IMR-90 (cell line): ENCODE measurements around the gene IGF1R.

Source experiments
- BHLHE40 ChIP-seq: fragments of 150-350 bp; IDR thresholded peaks from 2 replicates; pipeline ENCODE4 v1.6.1; 2016; ENCODE audit warnings: mild to moderate bottlenecking, low read depth, low read length
- FOS ChIP-seq: fragments of 150-350 bp; IDR thresholded peaks from 2 replicates; pipeline ENCODE4 v1.6.1; 2016; ENCODE audit warnings: low read depth, low read length
- MAFK ChIP-seq: IDR thresholded peaks from 2 replicates; pipeline ENCODE4 v1.6.1; 2012; ENCODE audit warnings: low read depth, low read length, improper control_type of control experiment
- MXI1 ChIP-seq: IDR thresholded peaks from 2 replicates; pipeline ENCODE4 v1.6.1; 2012; ENCODE audit warnings: low read depth, mild to moderate bottlenecking, low read length, moderate library complexity, borderline replicate concordance
- NFE2L2 ChIP-seq: fragments of 150-350 bp; IDR thresholded peaks from 2 replicates; pipeline ENCODE4 v1.6.1; 2016; ENCODE audit warnings: low read depth, mild to moderate bottlenecking, low read length
- POLR2A ChIP-seq: IDR thresholded peaks from 2 replicates; pipeline ENCODE4 v1.6.1; 2012; ENCODE audit warnings: mild to moderate bottlenecking, low read depth, low read length
- RAD21 ChIP-seq: IDR thresholded peaks from 2 replicates; pipeline ENCODE4 v1.6.1; 2012; ENCODE audit warnings: low read length, improper control_type of control experiment
- RCOR1 ChIP-seq: IDR thresholded peaks from 2 replicates; pipeline ENCODE4 v1.6.1; 2012; ENCODE audit warnings: mild to moderate bottlenecking, low read length, improper control_type of control experiment; ENCODE audit not compliant: insufficient replicate concordance
- SMC3 ChIP-seq: fragments of 150-350 bp; IDR thresholded peaks from 2 replicates; pipeline ENCODE4 v1.6.1; 2016; ENCODE audit warnings: low read depth, mild to moderate bottlenecking, antibody characterized with exemption, low read length, moderate library complexity
- TF ChIP-seq, protein P1 (sequence below): conservative IDR thresholded peaks from 2 replicates; pipeline ENCODE4 v1.5.1; 2012; ENCODE audit warnings: mild to moderate bottlenecking, low read depth, low read length, improper control_type of control experiment
- TF ChIP-seq, protein P2 (sequence below): fragments of 150-350 bp; IDR thresholded peaks from 2 replicates; pipeline ENCODE4 v1.6.1; 2017; ENCODE audit warnings: mild to moderate bottlenecking, antibody characterized with exemption, low read length, low read depth
- TF ChIP-seq, protein P3 (sequence below): fragments of 150-350 bp; IDR thresholded peaks from 2 replicates; pipeline ENCODE4 v1.6.1; 2016; ENCODE audit warnings: low read depth, mild to moderate bottlenecking, low read length, moderate library complexity, borderline replicate concordance

DNA sequence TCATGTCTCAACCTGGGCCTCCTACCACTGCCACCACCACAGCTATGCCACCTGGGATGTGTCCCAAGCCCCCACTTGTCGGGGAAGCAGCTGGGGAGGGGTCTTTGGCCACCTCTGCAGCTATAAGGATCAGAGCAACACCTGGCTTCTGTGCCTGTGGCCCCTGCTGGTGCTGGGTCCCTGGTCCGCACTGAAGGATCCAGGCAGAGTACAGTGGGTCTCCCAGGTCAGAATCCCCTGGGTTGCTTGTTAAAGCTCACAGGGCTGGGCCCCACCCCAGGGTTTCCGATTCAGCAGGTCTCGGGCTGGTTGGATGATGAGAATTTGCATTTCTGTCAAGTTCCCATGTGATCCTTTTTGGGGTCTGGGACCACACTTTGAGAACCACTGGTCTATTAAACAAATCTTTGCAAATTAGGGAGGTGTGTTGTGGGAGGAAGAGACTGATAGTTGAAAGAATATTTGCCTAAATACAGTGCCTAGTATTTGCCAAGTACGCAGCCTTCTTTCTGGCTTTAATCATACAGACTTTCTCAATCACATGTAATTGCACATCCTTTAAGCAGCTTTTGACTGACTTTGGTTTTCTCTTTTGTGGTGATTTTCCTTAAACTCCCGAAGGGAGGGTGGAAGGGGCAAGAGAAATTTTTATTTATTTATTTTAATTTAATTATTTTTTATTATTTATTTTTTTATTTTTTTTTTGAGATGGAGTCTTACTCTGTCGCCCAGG is 127.3 kb downstream of the IGF1R start:
- TF ChIP-seq, protein P1, sequence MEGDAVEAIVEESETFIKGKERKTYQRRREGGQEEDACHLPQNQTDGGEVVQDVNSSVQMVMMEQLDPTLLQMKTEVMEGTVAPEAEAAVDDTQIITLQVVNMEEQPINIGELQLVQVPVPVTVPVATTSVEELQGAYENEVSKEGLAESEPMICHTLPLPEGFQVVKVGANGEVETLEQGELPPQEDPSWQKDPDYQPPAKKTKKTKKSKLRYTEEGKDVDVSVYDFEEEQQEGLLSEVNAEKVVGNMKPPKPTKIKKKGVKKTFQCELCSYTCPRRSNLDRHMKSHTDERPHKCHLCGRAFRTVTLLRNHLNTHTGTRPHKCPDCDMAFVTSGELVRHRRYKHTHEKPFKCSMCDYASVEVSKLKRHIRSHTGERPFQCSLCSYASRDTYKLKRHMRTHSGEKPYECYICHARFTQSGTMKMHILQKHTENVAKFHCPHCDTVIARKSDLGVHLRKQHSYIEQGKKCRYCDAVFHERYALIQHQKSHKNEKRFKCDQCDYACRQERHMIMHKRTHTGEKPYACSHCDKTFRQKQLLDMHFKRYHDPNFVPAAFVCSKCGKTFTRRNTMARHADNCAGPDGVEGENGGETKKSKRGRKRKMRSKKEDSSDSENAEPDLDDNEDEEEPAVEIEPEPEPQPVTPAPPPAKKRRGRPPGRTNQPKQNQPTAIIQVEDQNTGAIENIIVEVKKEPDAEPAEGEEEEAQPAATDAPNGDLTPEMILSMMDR = no peak
- TF ChIP-seq, protein P2, sequence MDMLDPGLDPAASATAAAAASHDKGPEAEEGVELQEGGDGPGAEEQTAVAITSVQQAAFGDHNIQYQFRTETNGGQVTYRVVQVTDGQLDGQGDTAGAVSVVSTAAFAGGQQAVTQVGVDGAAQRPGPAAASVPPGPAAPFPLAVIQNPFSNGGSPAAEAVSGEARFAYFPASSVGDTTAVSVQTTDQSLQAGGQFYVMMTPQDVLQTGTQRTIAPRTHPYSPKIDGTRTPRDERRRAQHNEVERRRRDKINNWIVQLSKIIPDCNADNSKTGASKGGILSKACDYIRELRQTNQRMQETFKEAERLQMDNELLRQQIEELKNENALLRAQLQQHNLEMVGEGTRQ = no peak
- TF ChIP-seq MXI1 (no peak), MAFK (no peak), POLR2A (no peak), RAD21 (no peak), NFE2L2 (no peak), RCOR1 (no peak), FOS (no peak), SMC3 (no peak), BHLHE40 (no peak)
- TF ChIP-seq, protein P3, sequence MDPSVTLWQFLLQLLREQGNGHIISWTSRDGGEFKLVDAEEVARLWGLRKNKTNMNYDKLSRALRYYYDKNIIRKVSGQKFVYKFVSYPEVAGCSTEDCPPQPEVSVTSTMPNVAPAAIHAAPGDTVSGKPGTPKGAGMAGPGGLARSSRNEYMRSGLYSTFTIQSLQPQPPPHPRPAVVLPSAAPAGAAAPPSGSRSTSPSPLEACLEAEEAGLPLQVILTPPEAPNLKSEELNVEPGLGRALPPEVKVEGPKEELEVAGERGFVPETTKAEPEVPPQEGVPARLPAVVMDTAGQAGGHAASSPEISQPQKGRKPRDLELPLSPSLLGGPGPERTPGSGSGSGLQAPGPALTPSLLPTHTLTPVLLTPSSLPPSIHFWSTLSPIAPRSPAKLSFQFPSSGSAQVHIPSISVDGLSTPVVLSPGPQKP = no peak
